Measurements from ENCODE around the gene PMM2.

DNA sequence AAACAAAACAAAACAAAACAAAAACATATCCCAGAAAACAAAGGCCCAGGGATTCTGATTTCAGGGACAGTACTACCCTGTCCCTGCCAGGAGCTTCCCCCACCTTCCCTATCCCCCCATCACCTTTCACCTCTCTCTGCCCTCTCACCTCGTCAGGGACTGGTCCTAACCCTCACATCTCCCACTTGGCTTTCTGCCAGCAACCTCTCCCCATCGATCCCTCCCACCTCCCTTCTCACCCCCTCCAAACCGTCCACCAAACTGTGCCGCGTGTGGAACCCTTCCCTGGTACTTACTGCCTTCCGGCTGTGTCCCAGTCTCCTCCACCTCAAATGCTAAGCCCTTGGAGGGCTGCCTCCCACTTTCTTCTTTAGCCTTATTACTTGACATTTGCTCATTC, 36.6 kb upstream of the PMM2 start:
- TF ChIP-seq EZH2 (IDR thresholded peaks at IDR 0.05; ENCODE audit: borderline replicate concordance, low read length) (no peak), CTCF (IDR thresholded peaks at IDR 0.05; ENCODE audit: low read length) (no peak)

Data from OCI-LY1 (cell line).